CD4-positive, alpha-beta T cell treated with Interleukin-12 subunit alpha and Interleukin-12 subunit beta, for 1 hour (primary cell): Measurements from ENCODE around the gene BAIAP2L2.
A peak's percentile ranks its signal among the peaks of the same experiment; 100 is the strongest.
"Not testable (repeated sequence)": the region's sequence is repeated elsewhere in the genome, so short reads cannot be mapped to it uniquely, and the experiment has no call there.

Experiments
- DNase-seq: peaks from one replicate; pipeline ENCODE4 v3.0.0-alpha.2; 2020

Gene BAIAP2L2

DNA sequence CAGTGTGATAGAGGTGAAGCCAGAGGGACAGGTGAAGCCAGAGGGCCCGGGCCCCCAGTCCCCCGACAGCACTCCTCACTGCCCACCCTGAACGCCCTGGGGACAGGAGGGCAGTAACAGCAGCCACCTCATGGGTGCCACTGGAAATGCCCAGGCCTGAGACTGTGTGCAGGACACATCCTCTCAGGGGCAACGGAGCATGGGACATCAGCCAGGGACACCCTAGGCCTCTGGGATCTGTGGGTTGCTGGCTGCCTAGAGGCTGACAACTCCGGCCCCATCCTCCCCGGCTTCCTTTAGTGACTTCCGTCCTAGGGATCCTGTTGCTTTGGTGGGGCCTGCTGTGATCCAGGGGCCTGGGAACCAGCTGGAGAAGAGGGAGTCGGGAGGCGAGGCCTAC, 17.4 kb upstream of the BAIAP2L2 start:
- no peak for DNase-seq

DNA sequence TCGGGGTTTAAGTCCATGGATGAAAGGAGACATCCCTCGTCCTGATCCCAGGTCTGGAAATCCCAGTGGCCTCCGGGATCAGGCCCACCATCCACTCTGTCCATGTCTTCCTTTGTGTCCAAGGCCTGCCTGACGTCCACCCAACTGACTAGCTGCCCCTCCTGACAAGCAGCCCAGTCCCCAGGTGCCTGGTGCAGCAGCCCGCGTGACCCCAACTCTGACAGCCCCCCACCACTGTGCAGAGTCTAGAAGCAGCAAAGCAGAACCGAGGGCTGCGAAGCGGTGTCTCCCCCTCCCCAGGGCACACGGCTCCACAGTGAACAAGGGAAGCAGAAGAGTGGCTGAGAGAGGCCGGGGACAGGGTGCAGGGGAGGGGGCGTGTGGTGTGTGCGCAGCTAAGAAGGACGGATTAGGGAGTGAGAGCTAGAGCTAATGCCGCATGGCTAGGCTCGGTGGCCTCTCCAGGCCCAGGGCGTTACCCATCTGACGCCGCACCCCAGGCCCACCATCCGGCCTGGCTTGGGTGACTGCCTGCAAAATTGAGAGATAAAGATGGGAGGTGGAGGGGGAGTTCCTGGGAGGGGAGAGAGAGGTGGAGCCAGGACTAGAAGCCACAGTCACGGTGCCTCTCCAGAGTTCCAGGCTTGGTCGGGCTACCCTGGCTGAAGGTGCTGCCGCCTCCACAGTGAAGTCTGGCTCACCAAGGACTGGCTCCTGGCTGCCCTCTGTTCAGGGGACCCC, 16.6 kb upstream of the BAIAP2L2 start:
- no peak for DNase-seq

DNA sequence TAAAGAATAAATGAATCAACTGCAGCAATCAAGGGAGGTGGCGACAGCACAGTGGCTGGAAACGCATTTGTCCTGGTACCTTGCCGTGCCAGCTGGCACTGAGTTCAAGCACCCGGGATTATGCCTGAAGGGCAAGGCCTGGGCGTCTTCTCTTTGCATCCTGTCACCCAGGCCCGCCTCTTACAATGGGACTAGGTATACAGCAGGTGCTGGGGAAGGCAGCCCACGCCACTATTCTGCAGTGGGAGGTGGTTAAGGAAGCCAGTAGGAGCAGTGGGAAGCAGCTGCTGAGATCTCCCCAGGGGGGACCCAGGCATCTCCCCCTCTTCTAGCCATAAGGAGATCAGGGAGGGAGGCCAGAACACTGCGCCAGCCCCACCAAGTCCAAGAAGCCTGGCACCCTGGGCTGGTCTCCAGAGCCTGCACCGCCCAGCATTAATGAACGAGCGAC, 15.3 kb upstream of the BAIAP2L2 start:
- DNase-seq = no peak

DNA sequence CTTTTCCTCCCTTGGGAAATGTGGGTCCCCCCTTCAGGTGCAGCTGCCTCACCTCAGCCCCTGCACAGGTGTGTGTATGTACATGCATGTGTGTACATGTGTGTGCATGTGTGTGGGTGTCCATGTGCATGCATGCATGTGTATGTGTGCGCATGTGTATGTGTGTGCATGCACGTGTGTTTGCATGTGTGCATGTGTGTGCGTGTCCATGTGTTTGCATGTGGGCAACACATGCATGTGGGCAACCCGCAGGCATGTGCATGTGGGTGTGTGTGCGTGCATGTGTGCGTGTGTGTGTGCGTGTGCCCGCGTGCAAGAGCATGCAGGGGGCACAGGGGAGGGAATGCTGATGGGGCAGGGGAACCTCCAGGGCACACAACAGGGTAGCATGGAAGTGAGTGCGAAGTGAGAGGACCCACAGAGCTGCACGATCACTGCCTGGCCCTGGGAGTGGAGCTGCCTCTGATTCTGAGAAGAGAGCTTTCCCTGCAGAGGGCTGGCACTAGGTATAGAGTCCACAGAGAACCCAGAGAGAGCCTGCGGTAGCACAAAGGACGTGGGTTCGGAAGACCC, 14.6 kb upstream of the BAIAP2L2 start:
- DNase-seq = no peak

DNA sequence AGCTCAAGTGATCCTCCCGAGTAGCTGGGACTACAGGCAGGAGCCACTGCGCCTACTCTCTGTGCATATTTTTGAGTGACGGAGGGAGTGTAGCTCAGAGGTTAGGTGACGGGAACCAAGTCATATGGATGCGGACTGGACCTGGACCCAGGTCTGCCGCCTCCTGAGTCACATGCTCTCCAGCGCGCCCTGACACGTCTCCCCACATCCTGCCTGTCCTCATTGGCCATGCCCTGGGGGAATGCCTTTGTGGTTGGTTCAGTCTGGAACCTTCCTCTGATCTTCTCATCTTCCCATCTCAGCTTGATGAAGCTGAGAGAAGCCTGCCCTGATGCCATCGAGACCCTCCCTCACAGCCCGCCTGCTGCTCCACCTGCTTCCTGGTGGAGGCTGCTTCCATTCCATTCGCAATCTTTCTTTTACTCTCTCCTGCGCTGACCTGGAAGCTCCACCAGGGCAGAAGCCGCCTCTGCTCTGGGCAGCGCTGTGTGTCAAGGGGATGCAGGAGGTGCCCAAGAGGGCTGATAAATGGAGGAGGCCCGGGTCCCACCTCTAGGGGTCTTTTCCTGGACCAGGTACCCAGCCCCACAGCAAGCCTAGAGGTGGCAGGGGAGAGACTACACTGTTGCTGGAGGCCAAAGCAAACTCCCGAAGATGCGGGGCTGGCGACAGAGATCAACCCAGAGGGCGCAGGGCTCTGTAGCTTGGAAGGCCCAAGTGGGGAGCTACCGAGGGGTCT, 13.9 kb upstream of the BAIAP2L2 start:
- DNase-seq = no peak

DNA sequence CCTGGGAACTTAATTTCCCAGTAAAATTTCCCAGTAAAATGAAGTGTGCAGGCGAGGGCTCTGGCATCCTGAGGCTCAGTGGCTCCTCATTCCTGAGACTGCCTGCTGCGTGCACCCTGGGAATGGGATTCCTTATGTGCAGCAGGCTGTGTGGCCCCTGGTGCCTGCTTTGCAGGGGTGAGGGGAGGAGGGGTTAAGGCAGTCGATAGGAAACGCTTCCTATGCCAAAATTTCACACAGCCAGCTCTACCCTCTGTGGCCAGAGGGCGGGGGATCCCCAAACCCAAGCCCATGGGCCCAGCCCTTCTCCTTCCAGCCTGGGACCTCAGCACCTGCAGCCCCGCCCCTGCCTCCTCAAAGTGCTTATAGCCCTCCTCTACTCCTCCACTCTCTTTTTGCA, 12.1 kb upstream of the BAIAP2L2 start:
- no peak for DNase-seq

DNA sequence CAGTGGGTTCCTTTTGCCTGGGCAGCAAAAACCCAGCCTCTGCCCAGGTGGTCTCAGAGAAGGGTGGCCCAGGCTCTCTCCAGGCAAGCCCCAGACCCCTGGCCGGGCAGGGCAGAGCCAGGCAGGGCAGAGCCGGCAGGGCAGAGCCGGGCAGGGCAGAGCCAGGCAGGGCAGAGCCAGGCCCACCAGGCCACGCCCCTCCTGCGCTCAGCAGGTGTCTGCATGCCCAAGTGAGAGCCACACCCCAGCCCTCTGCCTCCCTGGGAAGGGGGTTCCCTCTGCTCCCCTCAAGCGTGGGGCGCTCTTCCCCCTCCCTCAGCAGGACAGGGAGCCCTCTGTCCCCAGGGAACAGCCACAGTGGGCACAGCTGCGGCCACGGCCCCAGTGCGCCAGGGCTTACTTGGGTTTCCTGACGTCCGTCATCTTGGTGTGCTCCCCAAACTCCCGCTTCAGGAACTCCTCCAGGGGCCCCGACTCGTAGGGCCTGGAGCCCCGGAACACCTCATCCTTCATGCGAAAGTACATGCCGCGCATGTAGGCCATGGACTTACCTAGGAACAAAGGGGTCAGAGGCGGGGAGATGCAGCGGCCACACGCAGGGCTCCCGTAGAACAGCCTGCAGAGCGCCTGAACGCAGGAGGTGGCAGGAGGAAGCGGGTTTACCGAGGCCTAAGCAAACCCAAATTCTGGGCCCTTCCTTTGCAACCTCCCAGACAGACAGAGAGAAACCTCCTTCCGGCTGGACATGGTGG, 10.1 kb upstream of the BAIAP2L2 start:
- DNase-seq = no peak

DNA sequence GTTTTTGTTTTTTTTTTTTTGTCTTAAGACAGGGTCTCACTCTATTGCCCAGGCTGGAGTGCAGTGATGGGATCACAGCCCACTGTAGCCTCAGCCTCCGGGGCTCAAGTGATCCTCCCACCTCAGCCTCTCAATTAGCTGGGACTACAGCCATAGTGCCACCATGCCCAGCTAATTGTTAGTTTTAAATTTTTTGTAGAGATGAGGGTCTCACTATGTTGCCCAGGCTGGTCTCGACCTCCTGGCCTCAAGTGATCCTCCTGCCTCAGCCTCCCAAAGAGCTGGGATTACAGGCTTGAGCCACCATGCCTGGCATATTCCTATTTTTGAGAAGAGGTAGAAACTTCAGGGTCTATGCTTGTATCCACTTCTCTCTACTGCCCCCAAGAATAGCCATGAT, 8.3 kb upstream of the BAIAP2L2 start:
- not testable (repeated sequence) for DNase-seq

DNA sequence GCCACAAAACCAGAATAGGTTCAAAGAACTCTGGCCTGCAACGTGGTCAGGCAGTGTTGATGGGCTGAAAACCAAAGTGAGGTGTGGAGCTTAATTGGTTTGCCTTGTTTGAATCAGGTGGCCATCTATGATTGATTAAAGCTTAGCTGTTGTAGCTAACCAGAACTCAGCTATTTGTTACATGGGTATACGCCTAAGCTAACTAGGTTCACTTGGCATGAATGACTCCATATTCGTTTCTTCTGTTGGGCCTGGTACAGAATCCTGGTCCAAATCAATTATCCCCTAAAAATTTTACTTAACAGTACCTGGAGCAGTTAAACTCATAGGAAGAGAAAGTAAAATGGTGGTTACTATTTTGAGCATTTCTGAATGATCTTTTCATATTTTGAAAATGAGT, 7.7 kb upstream of the BAIAP2L2 start:
- DNase-seq = no peak

DNA sequence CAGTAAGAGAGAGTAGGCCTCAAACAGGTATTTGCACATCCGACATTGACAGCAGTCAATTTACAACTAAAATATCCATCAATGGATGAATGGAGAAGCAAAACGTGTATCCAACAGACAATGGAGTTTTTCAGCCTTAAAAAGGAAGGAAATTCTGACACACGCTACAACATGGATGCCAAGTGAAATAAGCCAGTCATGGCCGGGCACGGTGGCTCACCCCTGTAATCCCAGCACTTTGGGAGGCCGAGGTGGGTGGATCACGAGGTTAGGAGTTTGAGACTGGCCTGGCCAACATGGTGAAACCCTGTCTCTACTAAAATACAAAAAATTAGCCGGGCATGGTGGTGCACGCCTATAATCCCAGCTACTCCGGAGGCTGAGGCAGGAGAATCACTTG, 7.1 kb upstream of the BAIAP2L2 start:
- not testable (repeated sequence) for DNase-seq

DNA sequence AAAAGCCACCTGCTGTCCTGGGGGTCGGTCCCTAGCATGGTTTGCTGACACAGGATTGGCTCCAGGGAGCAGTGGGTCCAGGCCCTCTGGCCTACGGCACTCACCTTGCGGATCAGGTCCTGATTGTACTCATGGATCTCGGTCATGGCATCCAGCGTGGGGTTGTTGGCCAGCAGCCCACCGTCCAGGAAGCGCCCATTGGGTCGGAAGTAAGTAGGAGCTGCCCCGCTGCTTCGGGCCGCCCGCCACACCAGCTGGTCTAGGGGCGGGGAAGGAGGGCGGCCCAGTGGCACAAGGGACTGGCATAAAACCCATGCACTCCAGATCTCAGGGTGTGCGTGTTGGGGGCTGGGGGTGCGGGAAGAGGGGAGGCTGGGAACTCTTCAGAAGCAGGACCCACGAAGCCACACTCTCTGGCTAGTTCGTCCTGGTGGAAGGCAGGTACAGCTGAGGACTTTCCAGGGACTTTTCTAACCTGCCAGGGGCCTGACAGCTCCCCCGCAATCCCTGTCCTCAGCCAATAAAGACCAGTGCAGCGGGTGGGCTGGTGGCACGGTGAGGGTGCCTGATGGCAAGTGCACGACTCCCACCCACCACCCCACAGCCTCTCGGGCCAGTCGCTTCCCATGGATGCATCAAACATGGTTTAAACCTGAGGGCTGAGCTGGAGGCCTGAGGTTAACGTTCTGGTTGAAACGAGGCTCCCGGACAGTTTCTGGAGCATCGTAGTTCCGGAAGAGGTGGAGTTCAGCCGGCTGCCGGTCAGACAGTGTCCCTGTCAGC, 5.1 kb upstream of the BAIAP2L2 start:
- no peak for DNase-seq

DNA sequence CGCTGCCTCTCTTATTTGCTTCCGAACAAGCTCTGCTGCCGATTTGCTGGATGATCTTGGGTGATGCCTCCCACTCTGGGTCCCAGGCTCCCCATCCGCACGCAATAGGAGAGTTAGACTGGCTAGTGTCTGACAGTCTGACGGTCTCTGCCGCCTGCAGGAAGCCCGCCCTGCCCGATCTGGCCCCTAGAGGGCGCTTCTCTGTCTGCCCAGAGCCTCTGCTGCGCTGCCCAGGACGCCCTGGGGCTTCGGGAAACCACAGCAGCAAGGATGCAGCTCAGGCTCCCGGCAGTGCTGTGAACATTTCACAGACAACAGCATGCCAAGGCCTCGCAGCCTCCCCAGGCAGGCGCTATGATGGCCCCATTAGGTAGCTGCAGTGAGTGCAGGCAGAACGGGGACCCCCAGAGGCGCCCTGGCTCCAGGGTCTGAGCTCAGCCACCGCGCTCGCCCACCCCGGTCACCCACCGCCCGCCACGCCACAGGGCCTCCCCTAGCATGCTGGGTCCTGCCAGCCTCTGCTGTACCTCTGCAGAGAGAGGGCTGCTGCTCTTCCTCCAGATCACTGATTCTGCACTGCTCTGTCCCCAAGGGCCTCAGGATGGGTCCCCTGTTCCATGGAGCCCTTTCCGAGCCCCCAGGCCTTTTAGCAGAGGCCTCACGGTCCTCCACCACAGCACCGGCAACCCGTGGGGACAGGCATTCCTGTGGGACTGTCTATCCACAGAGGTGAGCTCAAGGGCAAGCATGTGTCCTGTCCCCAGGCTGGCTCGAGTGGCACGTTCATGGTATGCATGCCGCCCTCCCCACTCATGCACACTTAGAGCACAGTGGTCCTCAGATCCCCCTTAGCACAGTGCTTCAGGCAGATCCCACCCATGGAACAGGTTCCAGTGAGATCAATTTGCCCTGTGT, 4.3 kb upstream of the BAIAP2L2 start:
- peak; percentile 79 for DNase-seq

DNA sequence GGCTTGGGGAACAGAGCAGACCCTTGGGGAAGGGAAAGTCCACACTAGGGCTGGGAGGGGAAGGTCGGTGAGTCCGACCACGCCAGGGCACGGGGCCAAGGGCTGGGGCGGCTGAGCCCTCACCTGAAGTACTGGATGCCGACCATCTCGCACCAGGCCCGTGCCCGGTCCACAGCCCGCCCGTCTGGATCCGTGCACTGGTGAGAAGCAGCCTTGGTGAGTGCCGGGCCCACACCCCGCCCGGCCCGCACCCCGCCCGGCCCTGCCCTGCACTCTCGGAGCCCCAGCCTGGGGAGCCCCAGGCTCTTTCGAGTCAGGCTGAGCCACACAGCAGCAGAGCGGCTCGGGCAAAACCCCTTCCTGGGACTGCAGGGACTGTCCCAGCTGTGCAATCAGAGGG, 1.9 kb upstream of the BAIAP2L2 start:
- no peak for DNase-seq

DNA sequence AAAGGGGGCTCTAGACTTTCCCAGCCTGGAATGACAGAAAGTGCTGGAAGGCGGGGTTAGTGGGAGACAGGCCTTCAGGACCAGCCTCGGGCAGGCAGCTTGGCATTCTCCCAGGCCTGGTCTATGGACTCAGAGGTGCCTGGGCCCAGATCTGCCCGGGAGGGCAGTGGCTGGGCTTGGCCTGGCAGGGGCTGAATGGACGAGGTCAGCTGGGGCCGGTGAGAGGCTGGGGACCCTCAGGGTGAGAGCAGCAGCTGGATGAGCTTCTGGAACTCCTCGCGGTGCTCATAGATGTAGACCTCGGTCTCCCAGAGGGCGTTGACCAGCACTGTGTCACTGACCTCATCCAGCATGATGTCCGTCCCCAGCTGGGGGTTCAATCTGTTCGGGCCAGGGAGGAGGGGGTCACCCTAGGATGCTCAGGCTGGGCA, 1.5 kb upstream of the BAIAP2L2 start:
- no peak for DNase-seq

DNA sequence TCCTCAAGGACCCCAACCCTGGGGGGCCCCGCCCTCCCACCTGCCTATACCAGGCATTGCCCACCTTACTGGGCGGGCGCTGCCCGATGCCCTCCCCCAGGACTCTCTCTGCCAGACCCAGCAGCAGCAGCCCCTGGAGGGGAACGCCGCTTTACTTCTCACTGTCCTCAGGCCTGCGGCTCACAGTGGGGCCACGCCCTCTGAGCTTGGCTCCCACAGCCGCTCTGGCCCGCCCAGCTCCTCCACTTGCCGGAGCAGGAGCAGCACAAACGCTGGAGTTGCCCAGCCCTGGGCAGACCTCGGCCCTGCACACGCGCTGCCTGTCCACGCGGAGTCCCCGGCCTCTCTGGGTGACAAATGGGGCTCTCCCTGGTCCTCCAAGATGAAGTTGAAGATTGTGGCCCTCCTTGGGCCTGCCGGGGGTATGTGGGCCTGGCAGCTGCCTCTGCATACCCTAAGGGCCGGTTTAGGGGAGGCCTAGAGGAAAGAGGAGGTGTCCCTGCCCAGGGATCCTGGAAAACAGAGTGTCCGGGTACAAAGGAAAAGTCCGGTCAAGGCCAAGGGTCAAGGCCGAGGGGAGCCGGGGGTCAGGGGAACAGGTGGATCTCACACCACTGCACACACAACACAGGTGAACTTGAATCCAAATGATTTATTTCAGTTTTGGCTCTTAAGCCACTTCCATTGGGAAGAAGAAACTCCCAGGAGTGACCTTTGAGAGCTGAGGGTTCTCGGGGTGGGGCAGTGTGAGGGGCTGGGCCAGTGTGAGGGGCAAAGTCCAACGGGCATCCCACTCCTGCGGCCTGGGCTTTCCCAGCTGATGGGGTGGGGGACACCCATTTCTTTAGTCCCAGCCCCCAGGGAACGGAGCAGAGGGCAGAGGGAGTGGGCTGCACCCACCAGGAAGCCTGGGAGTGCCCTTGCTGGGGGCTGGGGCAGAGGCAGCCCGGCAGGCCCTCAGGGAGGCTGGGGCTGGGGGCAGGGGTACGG, 674 bp upstream of the BAIAP2L2 start:
- no peak for DNase-seq

DNA sequence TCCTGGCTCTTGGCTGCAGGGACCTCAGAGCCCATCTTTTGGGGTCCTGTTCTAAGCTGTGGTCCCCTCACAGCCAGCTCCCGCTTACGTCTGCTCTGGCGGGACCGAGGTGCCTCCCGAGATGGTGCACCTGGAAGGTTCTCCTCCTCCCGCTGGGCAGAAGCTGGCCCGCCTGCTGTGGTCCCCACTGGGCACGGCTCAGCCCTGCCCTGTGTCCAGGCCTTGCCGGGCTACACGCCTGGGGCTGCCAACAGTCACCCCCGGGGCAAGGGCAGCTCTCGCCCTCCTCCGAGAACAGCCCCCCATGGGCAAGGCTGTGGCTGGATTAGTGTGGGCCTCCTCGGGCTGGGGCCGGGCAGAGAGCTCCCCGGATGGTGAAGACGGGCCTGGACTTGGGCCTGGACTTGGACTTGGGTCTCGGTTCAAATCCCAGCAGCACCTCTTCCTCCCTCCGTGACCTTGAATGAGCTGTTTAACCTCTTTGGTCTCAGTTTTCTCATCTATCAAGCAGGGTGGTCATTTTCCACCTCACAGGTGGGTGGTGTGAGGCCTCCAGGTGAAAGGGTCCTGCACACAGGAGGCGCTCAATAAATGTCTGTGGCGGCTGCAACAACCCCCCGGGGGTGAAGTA, 998 bp downstream of the BAIAP2L2 start:
- DNase-seq = peak; percentile 25

DNA sequence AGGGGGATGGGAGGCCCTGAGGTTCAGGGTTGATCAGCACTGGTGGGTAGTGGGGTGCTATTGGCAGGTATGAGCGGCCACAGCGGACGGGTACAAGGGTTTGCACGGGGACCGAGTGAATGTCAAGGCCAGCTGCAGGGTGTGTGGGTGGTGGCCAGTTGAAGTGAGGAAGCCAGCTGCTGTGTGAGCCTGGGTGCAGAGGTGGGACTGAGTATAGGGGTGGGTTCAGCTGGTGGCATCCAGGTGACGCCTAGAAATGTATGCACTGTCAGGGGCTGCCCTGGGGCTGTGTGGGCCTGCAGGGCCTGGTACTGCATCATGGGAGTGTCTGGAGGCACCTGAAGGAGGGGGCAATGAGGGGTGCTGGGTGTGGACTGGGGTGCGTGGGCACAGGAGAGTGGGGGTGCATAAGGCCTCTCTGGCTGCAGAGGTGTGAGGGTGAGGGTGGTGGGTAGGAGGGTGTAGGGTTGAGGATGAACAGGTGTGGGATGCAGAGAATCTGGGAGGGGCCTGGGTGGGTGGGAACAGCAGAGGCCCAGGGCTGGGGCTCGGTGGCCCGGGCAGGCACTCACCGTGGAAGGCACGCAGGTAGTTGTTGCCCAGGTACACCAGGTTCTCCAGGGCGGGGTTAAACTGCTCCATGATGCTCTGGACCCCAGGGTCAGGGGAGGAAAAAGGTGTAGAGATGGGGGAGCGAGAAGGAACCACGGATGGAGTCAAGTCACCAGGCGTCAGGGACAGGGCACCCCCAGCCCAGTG, 1.7 kb downstream of the BAIAP2L2 start:
- no peak for DNase-seq

DNA sequence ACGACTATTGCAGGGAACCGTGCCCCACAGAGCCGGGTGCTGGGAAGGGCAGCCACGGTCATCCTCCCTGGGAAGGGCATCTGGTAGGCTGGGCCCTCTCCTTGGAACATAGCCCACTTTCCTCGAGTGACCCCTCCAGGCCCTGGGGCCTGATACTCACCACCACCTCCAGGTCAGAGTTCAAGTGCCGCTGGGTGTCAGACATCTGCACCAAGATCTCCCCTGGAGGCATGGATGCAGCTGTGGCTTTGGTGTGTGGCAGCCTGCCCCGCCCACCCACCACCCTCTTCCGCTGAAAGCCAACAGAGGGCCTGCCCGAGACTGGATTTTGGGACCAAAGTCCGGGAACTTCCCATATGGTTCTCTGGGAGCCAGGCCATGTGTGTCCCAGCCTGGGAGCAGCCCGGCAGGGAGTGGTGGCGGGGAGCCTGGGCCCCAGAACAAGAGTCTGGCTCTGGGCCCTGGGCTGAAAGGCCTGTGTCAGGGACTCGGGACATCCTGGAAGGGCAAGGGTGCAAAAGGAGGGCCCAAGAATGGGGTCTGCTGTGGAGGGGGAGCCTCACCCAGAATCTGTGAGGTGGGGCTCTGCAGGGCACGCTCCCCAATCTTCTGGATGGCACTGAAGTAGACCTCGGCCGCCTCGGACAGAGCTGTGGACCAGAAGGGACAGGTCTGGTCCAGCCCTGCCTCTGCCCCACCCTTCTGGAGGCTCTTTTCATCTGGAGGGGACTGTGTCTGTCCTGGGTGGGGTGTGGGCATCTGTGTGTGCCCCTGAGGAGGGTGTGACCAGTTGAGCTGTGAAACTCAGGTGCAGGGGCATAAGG, 2.6 kb downstream of the BAIAP2L2 start:
- DNase-seq = no peak
